Urothelium cell line (cell line): ENCODE measurements around the gene EXOG.
A peak's percentile ranks its signal among the peaks of the same experiment; 100 is the strongest.

ENCODE experiments used
- DNase-seq: peaks from one replicate; pipeline ENCODE4 v3.0.0; 2011; ENCODE audit warnings: low spot score, mixed read lengths
- FAIRE-seq: peaks from 2 replicates; lab custom pipeline; 2011; peaks lifted over from hg19 to GRCh38; lab: Jason Lieb, UNC

The EXOG gene, protein sequence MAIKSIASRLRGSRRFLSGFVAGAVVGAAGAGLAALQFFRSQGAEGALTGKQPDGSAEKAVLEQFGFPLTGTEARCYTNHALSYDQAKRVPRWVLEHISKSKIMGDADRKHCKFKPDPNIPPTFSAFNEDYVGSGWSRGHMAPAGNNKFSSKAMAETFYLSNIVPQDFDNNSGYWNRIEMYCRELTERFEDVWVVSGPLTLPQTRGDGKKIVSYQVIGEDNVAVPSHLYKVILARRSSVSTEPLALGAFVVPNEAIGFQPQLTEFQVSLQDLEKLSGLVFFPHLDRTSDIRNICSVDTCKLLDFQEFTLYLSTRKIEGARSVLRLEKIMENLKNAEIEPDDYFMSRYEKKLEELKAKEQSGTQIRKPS

GRCh38 chr3:38496131-38496910 lies at the start of gene EXOG:
TSS of gene EXOG (plus strand) at chr3:38496340. CDS start at chr3:38496368, 28 bp downstream.
- FAIRE-seq (peak; percentile 55), DNase-seq (peak; percentile 99)

- DNase-seq (no peak), FAIRE-seq (no peak)
These were observed 49.3 kb upstream of the EXOG start for GRCh38 chr3:38446812-38447211.

DNA sequence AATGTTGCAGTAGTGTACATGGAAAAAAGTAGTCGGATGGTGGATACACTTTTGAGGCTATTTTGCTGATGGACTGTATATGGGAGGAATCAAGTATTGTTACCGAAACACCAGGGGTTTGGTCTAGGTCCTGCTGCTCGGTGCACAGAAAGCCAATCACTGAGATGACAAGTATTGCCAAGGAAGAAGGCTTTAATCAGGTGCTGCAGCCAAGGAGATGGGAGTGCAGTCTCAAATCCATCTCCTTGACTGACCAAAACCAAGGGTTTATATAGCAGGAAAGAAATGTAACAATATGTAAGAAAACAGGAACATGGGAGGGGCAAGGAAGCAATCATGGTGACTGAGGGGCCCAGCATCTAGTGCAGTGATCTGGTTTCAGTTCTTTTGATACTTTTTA lies 45.3 kb upstream of the EXOG start:
- FAIRE-seq (no peak), DNase-seq (no peak)

DNA sequence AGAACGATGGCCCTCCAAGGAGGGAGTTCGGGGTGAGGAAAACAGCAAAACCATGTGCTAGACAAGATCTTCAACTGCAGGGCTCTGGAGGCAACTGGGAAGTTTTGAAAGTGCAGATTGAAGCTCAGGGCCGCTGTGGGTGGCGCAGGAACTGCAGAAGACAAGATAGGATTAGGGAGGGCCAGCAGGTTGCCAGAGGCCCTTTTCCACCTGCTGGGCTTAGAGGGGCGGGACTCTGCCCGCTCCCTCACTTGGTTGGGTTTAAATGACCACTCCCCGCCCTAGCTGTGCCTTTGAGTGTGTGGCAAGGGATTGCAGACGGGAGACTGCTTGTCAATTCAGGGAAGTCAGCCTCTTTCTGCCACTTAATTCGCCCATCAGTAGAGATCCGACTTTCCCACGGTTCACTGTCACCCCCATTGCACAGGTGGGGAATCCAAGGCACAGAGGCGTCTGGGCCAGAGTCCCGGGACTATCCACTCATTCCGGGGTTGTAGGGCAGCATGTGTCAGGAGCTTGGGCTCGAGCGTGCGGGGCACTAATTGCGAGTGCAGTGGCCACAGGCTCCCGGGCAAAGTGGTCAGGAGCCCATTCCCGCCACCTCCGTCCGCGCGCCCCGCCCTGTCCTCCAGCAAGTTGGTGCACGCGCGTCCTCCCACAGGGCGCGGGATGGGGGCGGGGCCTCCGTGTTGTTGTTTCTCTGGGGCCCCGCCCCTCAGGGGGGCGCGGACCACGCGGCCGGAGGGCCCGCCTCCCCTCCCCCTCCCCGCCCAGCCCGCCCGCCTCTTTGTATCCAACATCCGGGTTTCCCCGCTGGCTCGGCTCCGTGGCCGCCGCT lies 42.8 kb upstream of the EXOG start, which contains the start of gene ACVR2B:
ACVR2B (plus strand) TSS at position 816 of the 838 bp plus-strand sequence. CDS start 433 bp downstream, outside the sequence.
- FAIRE-seq (peak; percentile 63), DNase-seq (peak; percentile 95)

- FAIRE-seq (no peak), DNase-seq (no peak)
These were observed 42.3 kb upstream of the EXOG start for GRCh38 chr3:38453913-38454177.

DNA sequence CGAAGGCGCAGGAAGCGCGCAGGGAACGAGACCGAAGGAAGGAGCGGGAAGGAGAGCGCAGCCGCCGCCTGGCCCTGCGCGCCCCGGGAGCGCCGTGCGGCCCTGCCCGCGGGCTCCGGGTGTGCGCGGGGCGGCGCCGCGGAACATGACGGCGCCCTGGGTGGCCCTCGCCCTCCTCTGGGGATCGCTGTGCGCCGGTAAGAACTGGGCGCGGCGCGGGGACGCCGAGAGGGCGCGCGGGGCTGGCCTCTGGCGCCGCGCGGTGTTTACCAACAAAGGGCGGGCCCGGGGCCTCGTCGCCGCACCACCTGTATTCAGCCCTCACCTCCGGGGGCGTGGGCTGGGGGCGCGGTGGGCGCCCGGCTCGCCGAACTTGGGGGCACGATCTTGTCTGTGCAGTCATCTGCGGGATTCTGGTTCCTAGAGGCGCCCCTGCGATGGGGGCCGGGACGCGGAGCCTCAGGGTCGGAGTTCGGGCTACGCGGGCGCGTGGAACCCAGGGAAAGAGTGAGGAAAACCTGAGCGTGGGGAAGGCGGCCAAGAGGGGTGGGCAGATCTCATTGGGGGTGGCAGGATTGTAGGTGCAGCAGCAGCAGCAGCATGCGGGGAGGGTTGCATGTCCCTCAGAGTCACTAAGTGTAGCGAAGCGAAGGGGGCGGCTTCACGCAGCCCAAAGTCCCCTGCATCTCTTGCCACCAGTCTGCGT lies 41.8 kb upstream of the EXOG start:
- FAIRE-seq: no peak
- DNase-seq: peak; percentile 66

- FAIRE-seq (no peak), DNase-seq (peak; percentile 89)
These were observed 41.1 kb upstream of the EXOG start for GRCh38 chr3:38454884-38455638.

DNA sequence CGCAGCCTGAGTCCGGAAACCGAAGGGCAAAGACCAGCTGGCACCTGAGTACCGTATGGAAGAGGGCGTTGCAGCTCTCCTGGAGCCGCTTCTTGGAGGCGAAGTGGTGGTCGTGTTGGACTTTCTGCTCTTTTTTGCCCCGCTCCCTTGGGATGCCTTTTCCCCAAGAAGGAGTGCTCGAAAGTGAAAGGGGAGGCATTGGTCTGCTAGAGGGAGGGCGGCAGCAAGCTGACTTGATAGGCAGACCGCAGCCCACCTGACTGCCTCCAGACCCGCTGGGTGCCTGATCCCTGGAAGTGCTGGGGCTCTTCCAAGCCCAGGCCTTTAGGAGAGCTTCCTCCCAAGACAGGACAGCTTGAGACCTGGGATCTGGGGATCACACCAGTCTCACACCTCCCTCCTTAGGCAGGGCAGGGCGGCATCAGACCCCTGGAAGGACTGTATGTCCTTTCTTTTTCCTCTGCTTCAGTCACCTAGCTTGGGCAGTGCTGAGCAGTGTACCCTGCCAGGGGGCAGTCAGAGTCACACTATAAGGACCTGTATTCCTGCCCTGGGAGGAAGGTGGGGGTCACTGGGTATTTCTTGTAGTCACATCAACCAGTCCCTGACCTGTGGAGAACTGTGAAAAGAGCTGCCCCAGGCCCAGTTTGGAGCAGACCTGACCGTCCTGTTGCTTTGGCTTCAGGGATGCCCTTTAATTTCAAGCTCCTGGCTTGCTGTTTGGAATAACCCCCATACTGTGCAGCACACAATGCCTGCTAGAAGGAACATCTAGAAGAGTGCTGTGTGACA lies 40.3 kb upstream of the EXOG start:
- DNase-seq: no peak
- no peak for FAIRE-seq

GRCh38 chr3:38457111-38458003 lies 38.8 kb upstream of the EXOG start:
- FAIRE-seq (no peak), DNase-seq (no peak)

DNA sequence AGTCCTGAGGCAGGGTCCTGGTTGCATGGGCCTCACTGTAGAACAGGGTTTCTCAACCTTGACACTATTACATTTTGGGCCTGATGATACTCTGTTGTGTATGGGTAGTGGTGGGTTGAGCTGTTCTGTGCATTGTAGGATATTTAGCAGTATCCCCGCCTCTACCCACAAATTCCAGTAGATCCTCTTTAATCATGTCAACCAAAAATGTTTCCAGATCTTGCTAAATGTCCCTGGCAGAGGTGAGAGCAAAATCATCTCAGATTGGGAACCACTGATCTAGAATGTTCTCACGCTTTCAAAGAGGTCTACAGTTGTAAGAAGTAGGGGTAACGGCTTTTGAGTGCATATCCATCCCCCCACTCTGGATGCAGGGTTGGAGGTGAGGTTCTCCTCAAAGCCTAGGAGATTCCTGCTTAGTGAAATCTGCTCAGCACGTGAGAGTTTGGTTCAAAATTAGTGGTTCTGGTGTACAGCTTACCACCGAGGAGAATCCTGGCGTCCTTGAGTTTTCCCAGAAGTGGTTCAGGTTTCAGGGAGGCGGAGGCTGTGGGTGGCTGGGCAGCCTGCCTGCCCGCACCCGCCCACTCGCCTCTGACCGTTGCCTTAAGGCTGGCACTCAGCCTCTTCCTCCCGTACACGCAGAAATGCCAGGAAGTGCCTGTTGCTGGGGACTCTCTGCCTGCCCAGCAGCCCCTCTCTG lies 37.2 kb upstream of the EXOG start:
- FAIRE-seq (no peak), DNase-seq (peak; percentile 81)

- DNase-seq (no peak), FAIRE-seq (no peak)
These were observed 36.6 kb upstream of the EXOG start for GRCh38 chr3:38459499-38460048.

DNA sequence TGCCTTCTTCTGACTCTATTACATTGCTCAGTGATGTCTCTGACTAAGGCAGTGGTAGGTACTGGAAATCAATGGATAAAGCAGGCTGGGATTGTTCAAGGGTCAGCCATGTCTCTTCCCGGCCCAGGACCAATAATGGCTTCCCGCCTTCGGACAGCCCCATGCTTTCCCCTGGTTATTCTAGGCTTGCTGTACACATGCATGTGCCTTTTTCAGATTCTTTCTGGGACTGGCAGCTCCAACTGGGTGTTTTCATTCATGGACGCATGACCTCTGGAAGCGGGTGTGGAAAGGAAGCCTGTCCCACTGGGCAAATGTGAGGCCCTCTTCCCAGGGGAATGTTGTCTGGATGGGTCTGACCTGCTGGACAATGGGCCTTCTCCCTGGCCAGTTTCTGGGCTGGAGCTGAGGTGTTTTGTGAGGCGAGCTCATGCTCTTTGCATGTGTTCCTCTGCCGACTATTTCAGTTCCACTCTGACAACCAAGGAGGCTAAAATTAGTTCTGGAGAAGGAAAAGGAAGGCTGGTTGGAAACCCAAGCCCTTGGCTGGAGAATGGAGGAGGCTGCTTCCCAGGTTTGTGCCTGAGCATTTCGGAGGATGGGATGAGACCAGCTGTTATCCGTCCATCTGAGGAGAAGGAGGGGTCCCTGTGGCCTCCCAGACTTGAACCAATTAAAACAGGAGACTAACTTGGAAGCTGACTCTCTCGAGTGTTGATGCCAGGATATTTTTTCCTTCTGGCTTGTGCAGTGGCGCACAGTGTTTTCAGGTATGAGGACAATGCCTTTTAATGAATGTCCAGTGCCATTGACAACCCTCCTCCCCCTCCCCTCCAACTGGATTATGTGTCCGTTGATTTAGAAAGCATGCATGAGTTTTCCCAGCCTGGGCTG lies 35.5 kb upstream of the EXOG start:
- FAIRE-seq: no peak
- no peak for DNase-seq

DNA sequence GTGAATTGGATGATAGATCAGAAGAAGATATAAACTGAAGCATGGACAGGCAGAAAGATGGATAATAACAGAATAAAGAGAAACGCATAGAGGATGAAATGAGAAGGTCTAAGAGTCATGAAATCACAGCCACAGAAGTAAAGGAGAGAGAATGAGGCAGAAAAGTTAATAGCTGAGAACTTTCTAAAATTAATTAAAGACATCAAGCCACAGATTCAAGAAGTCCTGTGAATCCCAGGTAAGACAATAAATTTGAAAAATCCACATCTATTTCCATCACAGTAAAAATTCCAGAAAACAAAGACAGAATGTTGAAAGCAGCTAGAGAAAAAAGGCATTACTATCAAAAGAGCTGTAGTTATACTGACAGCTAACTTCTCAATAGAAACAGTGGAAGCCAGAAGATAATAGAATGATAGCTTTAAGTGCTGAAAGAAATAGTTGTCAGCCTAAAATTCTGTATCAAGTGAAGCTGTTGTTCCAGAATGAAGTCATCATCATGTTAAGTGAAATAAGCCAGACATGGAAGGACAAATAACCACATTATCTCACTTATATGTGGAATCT lies 30.5 kb upstream of the EXOG start:
- FAIRE-seq (no peak), DNase-seq (no peak)

DNA sequence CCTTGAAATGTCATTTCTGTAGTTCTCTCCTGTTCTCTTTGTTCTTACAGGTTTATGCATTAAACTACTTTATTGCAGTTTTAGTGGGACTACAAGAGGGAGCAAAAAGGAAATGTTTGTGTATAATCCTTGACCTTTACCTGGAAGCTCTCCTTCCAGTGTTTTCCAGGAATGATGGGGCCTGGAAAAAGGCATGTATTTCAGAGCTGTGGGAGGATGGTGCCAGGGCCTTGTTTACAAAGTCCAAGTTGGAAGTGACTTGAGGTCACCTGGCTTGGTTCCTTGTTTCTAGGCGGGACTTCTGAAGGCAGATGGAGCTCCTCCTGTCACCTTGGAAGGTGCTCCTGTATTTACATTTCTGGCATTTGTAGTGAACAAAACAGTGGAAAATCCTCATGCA lies 27.4 kb upstream of the EXOG start:
- DNase-seq: no peak
- FAIRE-seq: no peak

- FAIRE-seq (no peak), DNase-seq (no peak)
These were observed 26.3 kb upstream of the EXOG start for GRCh38 chr3:38469852-38470251.

GRCh38 chr3:38471260-38471857 lies 24.8 kb upstream of the EXOG start:
- no peak for DNase-seq

More at GRCh38 chr3:38471260-38471857, 24.8 kb upstream of the EXOG start:
- no peak for FAIRE-seq
